Fibroblast of lung (primary cell): ENCODE measurements around the gene ANKRD44.

ENCODE experiments used
- CTCF ChIP-seq, 2 donors: IDR thresholded peaks in 1 of 2; conservative IDR thresholded peaks in 1 of 2; 1 replicate in 1 of 2; 2 replicates in 1 of 2; pipeline ENCODE4 v1.5.1; 2011 to 2012; ENCODE audit warnings: low read length in 2 of 2, control low read depth in 1 of 2, inconsistent platforms in 1 of 2, low read depth in 1 of 2, mild to moderate bottlenecking in 1 of 2
- EZH2 ChIP-seq: IDR thresholded peaks from 2 replicates; pipeline ENCODE4 v1.5.1; 2012; ENCODE audit warnings: low read length, control low read depth, mild to moderate bottlenecking; ENCODE audit errors: missing control alignments

- TF ChIP-seq CTCF (conservative IDR thresholded peaks at IDR 0.05 in 1 of 2, IDR thresholded peaks at IDR 0.05 in 1 of 2; ENCODE audit: low read depth in 1 of 2, low read length in 2 of 2), result no peak
- TF ChIP-seq EZH2, result no peak
Measured at GRCh38 chr2:197234671-197235191, 75.8 kb downstream of the ANKRD44 start.
